Osteocyte (in vitro differentiated cells): ENCODE measurements around the gene TPRG1L. TPM values are rescaled to one million over a fixed set of nuclear protein-coding genes. Genes with fewer than 3 reads are reported as not detected.

Experiments
- DNase-seq: peaks from one replicate; pipeline ENCODE4 v3.0.0; 2021; ENCODE audit warnings: mixed read lengths; ENCODE audit not compliant: unreplicated experiment; ENCODE audit errors: extremely low spot score
- H3K27ac Mint-ChIP-seq: one replicate; pipeline ENCODE4 v1.8.0; 2021; ENCODE audit warnings: mild to moderate bottlenecking, mixed read lengths; ENCODE audit not compliant: unreplicated experiment
- H3K27me3 Mint-ChIP-seq: one replicate; pipeline ENCODE4 v1.8.0; 2021; ENCODE audit warnings: mixed read lengths; ENCODE audit not compliant: unreplicated experiment
- H3K36me3 Mint-ChIP-seq: one replicate; pipeline ENCODE4 v1.8.0; 2021; ENCODE audit warnings: mixed read lengths; ENCODE audit not compliant: unreplicated experiment
- H3K4me1 Mint-ChIP-seq: one replicate; pipeline ENCODE4 v1.8.0; 2021; ENCODE audit warnings: mixed read lengths; ENCODE audit not compliant: unreplicated experiment
- H3K4me3 Mint-ChIP-seq: one replicate; pipeline ENCODE4 v1.8.0; 2021; ENCODE audit warnings: mild to moderate bottlenecking, moderate library complexity, mixed read lengths; ENCODE audit not compliant: unreplicated experiment
- H3K9me3 Mint-ChIP-seq: one replicate; pipeline ENCODE4 v1.8.0; 2021; ENCODE audit warnings: mixed read lengths; ENCODE audit not compliant: unreplicated experiment
- total RNA-seq: library from RNA; stranded (reverse); gene quantifications from 2 replicates; pipeline ENCODE4 v1.2.1, GENCODE V29; 2021
- TF ChIP-seq, protein P1 (sequence below): fragments of 200-600 bp; sonication (generic); IDR thresholded peaks from 2 replicates; pipeline ENCODE4 v1.5.0; 2021; ENCODE audit warnings: antibody characterized with exemption, mild to moderate bottlenecking, moderate library complexity

TPRG1L gene
- total RNA-seq, 1 donor from 2014 or later = 49.1 TPM

DNA sequence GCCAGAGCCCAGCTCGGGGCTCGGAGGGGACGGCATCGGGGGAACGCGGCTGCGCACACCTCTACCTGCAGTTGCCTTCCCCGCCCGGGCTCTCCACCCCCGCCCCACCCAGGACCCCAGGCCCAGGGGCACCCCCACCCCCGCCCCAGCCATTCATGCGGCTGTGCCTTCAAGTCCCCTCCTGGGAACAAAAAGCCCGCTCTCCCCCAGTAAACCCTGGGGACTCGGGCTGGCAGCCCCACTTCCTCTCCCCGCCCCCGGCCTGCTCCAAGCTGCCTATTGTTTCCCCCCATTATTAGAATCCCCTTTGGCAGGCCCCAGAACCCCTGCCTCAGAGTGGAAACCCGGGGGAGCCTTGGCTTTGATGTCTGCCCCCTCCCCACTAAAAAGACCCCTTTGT is 31.5 kb upstream of the TPRG1L start:
- H3K27ac Mint-ChIP-seq = no peak overlapping the region
- H3K4me1 Mint-ChIP-seq = peaks cover 15% of the 10 kb centered on the region
- DNase-seq = no peak
- H3K36me3 Mint-ChIP-seq = no peaks in the 10 kb centered on the region
- TF ChIP-seq, protein P1, sequence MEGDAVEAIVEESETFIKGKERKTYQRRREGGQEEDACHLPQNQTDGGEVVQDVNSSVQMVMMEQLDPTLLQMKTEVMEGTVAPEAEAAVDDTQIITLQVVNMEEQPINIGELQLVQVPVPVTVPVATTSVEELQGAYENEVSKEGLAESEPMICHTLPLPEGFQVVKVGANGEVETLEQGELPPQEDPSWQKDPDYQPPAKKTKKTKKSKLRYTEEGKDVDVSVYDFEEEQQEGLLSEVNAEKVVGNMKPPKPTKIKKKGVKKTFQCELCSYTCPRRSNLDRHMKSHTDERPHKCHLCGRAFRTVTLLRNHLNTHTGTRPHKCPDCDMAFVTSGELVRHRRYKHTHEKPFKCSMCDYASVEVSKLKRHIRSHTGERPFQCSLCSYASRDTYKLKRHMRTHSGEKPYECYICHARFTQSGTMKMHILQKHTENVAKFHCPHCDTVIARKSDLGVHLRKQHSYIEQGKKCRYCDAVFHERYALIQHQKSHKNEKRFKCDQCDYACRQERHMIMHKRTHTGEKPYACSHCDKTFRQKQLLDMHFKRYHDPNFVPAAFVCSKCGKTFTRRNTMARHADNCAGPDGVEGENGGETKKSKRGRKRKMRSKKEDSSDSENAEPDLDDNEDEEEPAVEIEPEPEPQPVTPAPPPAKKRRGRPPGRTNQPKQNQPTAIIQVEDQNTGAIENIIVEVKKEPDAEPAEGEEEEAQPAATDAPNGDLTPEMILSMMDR = no peak
- no peaks in the 10 kb centered on the region for H3K27me3 Mint-ChIP-seq
- no peaks in the 10 kb centered on the region for H3K9me3 Mint-ChIP-seq
- no peak overlapping the region for H3K4me3 Mint-ChIP-seq

DNA sequence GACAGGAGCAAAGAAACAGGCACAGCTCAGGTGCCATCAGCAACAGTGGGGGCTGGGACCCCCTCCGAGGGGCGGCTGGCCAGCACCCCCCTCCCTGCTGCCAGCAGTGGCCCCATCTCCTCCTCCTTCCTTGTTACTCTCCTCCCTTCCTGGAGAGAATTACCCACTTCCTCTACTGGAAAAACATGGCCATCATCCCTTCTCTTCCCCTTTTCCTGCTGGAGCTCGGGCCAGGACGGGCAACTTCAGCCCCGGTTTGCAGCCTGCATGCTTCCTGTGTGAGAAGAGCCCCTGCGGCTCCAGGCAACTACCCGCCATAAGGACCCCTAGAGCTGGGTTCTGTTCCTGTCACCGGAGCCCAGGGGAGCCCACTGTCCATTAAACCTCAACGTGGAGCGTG is 31.1 kb upstream of the TPRG1L start:
- H3K36me3 Mint-ChIP-seq = no peaks in the 10 kb centered on the region
- peaks cover 15% of the 10 kb centered on the region for H3K4me1 Mint-ChIP-seq
- H3K27me3 Mint-ChIP-seq = no peaks in the 10 kb centered on the region
- no peak overlapping the region for H3K4me3 Mint-ChIP-seq
- H3K27ac Mint-ChIP-seq = no peak overlapping the region
- DNase-seq = no peak
- TF ChIP-seq, protein P1 = no peak
- no peaks in the 10 kb centered on the region for H3K9me3 Mint-ChIP-seq

DNA sequence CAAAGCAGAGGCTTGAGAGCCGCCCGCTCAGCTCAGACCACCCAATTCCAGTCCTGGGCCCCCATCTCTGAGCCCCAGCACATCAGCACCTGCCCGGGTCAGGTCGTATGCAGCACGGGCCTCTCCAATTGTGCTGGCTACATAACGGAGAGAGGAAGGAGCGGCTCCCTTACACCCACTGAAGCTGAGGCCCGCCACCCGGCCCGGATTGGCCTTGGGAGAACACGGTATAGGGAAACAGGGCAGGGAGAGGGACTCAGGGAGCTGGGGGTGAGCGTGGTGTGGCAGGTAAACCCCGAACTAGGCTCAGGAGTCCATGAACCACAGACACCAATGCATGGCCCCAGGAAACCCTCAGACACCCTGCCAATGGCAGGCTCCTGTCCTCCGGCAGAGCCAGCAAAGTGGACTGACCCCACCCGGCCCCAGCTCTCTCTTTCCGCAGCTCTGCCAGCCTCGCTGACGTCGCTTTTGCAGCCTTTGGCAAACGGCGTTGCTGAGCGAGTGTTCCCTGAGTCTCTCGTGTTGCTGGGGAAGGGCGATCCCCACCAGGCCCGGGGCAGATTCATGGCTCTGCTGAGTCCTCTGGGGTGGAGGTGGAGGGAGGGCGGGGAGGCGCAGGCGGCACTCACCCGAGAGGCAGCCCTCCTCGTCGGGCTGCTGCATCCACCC is 30.0 kb upstream of the TPRG1L start:
- H3K27ac Mint-ChIP-seq = no peak overlapping the region
- peaks cover 14% of the 10 kb centered on the region for H3K4me1 Mint-ChIP-seq
- TF ChIP-seq, protein P1 = no peak
- H3K36me3 Mint-ChIP-seq = no peaks in the 10 kb centered on the region
- no peak overlapping the region for H3K4me3 Mint-ChIP-seq
- H3K9me3 Mint-ChIP-seq = no peaks in the 10 kb centered on the region
- H3K27me3 Mint-ChIP-seq = no peaks in the 10 kb centered on the region
- DNase-seq = no peak

DNA sequence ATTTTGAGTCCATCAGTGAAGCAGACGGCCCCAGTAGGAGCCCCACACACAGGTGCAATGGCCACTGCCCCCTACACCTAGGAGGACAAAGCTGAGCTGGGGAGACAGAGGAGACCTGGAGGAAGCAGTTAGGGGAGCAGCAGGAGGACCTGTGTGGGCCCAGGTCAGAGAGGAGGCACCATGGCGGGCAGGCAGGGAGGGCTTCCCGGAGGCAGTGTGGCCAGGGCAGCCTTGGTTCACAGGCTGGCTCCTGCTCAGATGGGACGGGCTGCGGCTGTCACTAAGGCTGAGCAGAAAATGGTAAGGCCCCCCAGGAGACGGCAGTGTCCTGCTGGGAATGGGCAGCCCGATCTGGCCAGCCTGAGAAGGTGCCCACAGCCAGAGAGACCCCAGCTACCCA is 28.9 kb upstream of the TPRG1L start:
- Mint-ChIP-seq H3K27me3 (no peaks in the 10 kb centered on the region), H3K36me3 (no peaks in the 10 kb centered on the region), H3K27ac (no peak overlapping the region), H3K9me3 (no peaks in the 10 kb centered on the region), H3K4me3 (no peak overlapping the region), H3K4me1 (peaks cover 3% of the 10 kb centered on the region)
- TF ChIP-seq, protein P1 = no peak
- no peak for DNase-seq

DNA sequence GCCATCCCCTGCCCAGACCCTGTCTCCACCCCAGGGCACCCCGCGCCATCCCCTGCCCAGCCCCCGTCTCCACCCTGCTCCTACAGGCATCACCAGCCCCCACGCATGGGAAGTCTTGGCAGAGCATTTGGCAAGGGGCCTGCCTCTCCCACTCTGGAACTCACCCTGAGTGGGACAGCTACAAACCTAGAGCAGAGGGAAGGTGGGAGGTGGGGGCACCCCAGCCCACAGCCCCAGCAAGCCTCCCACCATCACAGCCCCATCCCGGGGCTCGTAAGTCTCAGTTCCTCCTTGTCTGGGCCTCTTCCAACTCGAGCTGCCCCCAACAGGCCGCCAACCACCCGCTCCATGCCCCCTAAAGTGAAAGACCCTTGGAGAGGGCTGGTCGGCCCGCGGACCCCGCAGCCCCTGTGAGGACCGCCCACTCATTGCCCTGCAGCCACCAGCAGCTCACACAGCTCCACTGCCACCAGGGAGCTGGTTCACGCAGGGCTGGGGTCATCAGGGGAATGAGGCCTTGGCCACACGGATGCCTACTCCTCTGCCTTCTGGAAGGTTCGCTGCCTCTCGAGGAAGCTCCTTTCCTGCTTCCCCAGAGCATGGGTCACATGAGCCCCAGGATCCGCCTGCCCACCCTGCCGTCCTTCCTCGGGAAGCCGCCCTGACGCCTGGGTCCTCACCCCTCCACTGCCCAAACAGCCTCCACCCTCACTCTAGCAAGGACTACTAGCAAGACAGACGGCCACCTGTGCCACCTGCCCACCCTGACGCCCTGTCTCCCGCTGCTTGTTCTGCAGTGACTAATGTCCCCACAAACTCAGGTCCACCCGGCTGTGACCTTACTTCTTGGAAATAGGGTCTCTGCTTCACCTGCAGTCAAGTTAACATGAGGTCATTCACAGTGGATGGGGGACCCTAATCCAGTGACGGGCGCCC is 27.9 kb upstream of the TPRG1L start:
- H3K4me3 Mint-ChIP-seq = no peak overlapping the region
- H3K27me3 Mint-ChIP-seq = no peaks in the 10 kb centered on the region
- no peak overlapping the region for H3K27ac Mint-ChIP-seq
- peaks cover 3% of the 10 kb centered on the region for H3K4me1 Mint-ChIP-seq
- no peaks in the 10 kb centered on the region for H3K36me3 Mint-ChIP-seq
- H3K9me3 Mint-ChIP-seq = no peaks in the 10 kb centered on the region
- TF ChIP-seq, protein P1 = no peak
- DNase-seq = no peak
